GM15510 (cell line): ENCODE results near the gene NR2E1.

ENCODE experiments used
- POLR2A ChIP-seq: IDR thresholded peaks from 3 replicates; pipeline ENCODE4 v1.6.1; 2011; ENCODE audit warnings: borderline replicate concordance; ENCODE audit not compliant: insufficient read length; ENCODE audit errors: extremely low read depth

The NR2E1 gene

DNA sequence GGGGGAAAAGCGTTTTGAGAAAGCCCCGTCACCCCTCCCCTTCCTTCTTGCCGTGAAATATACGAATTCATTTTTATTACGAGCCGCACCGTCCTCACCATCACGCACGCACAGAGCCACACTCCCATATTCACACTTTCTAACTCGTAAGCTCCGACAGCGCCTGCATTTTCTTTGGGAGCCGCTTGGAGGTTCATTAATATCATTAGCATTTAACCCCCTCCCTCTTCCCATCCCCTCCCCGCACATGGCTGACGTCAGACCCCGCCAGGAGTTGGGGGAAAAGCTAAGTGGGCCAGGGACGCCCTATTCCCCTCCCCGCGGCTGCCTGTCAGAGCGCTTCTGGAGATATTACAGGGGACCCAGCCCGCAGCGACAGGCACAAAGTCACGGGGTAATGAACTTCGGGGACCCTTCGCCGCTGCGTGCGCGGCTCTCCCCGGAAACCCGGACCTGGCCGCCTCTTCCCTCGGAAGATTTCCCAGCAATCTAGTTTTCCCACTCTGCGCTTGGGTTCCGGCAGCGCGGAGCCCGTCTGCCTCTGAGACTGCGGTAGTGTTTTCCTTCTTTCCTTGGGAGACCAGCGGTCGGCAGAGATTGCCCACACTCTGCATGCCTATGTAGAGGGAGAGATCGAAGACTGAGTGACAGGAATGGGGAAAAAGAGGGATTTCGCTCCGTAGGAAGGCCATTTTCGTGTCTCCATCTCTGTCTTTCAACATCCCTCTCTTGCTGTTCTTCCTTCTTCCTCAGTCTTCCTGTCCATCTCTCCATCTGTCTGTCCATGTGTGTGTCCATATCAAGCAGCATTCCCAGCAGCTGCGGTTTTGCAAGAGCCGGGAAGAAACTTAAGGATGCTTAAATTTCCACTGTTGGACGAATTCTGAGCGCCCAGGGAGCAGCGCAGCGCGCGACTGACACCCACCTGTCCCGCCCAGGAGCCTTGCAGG lies at the start of gene NR2E1:
NR2E1 (plus strand) TSS at position 309 of the 950 bp plus-strand sequence. CDS start 744 bp downstream, outside the sequence.
- TF ChIP-seq POLR2A = no peak

GRCh38 chr6:108116546-108117426 lies 49.0 kb upstream of the NR2E1 start:
- TF ChIP-seq POLR2A = no peak

DNA sequence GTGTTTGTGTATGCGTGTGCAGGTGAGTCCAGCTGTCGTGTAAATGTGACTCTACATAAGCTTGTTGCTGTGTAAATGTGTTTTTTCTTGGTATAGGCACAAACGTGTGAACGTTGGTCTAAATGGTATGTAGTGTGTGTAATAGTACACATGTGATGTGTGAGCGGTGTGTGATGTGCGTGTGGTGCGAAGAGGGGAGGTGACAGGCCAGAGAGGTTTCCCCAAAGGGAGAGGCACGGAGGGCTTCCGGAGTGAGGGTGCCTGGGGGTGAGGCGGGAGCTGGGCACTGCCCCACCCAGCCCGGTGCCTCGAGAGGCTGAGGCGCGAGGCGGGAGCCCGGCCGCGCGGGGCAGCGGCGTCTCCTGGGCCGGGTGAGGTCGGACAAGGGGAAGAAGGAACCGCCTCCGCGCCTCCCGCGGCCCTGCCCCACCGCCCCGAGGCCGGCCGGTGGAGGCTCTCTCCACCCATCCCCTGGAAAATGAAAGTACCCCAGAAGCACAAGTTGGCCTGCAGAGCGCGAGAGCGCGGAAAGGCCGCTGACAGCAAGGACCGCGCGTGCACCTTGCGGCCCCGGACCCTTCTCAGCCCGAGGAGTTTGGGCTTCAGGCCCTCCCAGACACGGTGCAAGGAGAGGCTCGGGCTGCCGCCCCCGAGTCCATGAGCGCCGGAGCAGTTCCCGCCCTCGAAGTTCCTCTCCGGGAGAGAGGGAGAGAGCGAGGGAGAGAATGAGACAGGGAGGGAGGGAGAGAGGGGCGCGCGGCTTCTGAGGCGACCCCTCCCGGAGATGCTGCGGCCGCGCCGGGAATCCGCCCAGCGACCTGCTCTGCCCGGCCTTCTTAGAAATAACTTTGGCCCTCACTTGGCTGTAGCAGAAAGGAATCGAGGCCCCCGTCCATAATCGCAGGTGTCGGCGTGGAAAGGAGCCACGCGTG lies 48.1 kb upstream of the NR2E1 start:
- no peak for TF ChIP-seq POLR2A

DNA sequence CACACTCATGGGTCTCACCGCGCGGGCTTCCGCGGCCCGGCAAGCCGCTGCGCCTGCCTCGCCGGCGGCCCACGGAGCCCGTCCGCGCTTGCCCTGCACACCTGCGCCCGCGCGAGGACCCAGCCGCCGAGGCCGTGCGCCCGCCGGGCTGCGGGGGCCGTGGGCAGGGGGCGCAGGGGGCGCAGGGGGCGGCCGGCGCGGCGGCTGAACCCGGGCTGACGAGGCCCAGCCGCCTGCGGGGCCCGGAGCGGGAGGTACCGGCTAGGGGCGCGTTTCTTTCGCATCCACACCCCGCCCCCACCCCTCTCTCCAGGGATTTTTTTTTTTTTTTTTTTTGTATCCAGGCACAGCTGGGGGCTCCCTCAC lies 47.5 kb upstream of the NR2E1 start:
- TF ChIP-seq POLR2A = no peak

GRCh38 chr6:108118810-108119768 lies 46.7 kb upstream of the NR2E1 start:
- TF ChIP-seq POLR2A = no peak

DNA sequence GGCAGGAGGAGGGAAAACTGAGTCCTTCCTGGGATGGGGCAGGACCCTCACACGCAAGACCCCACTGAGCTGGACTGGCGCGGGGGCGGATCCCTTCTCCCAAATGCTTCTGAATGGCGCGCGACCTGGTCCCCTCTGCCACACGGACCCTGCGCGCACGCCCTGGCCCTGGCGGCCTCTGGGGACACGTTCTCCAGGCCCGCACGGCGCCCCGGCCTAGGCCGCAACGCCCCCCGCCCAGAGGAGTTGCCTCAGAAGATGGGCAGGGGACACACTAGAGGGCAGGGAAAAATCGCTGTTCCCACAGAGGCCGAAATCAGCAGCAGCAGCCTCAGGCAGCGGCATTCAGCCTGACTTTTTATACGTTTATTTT lies 46.1 kb upstream of the NR2E1 start:
- no peak for TF ChIP-seq POLR2A

DNA sequence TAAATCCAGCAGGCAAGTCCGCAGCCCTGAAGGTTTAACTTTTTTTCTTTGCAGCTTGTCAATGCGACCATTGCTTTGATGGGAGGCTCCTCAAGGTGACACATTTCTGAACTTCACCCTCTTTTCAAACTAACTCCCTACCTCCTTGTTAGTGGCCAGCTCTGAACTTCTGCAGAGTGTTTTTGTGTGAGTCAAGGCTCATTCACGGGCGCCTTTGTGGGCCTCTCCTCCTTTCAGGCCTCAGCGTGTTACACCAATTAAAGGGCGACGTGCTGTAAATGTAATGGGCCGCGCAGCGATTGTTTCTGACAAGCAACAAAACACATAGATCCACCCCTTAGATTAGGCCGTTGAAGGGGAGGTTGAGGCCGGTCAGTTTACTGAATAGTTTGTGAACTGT lies 45.5 kb upstream of the NR2E1 start:
- no peak for TF ChIP-seq POLR2A

GRCh38 chr6:108121612-108122011 lies 44.2 kb upstream of the NR2E1 start:
- TF ChIP-seq POLR2A = no peak

GRCh38 chr6:108123481-108123929 lies 42.3 kb upstream of the NR2E1 start:
- TF ChIP-seq POLR2A = no peak

- TF ChIP-seq POLR2A = no peak
Observed at GRCh38 chr6:108123946-108124345, 41.9 kb upstream of the NR2E1 start.

GRCh38 chr6:108127056-108127455 lies 38.8 kb upstream of the NR2E1 start:
- no peak for TF ChIP-seq POLR2A

DNA sequence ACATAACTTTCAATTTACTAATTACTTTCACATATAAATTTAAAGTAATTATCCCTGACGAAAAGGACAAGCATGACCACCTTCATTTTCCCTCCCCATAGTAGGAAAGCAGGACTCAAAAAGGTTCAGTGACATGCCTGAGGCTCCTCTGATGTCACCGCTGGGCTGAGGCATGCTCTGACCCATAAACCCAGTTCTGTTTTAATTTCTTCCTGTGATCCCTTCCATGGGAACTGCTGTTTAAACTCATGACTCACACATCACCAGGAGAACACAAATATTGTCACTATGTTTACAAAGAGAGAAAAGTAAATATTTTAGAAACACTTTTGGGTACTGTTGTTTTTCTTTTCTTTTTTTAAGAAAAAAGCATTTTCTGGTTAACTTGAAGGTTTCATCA lies 38.0 kb upstream of the NR2E1 start:
- no peak for TF ChIP-seq POLR2A

GRCh38 chr6:108130262-108130661 lies 35.6 kb upstream of the NR2E1 start:
- TF ChIP-seq POLR2A = no peak

- TF ChIP-seq POLR2A = no peak
Observed at GRCh38 chr6:108132863-108133262, 33.0 kb upstream of the NR2E1 start.

GRCh38 chr6:108133594-108134179 lies 32.1 kb upstream of the NR2E1 start:
- no peak for TF ChIP-seq POLR2A
